GM12891 (cell line): ENCODE results near the gene ADAMTS20.

Source experiments
- PAX5 ChIP-seq: IDR thresholded peaks from 2 replicates; pipeline ENCODE4 v1.6.1; 2011; ENCODE audit warnings: low read length, moderate library complexity, mild to moderate bottlenecking; ENCODE audit not compliant: insufficient read depth, severe bottlenecking
- POLR2A ChIP-seq: IDR thresholded peaks from 2 replicates; pipeline ENCODE4 v1.6.1; 2011; ENCODE audit warnings: low read depth, low read length, control low read depth
- POLR2AphosphoS5 ChIP-seq: IDR thresholded peaks from 2 replicates; pipeline ENCODE4 v1.6.1; 2011; ENCODE audit warnings: low read depth, low read length, control low read depth
- POU2F2 ChIP-seq: IDR thresholded peaks from 2 replicates; pipeline ENCODE4 v1.6.1; 2011; ENCODE audit warnings: low read depth, mild to moderate bottlenecking, control low read depth, low read length, moderate library complexity
- SPI1 ChIP-seq: IDR thresholded peaks from 2 replicates; pipeline ENCODE4 v1.6.1; 2011; ENCODE audit warnings: low read depth, low read length, control low read depth
- TAF1 ChIP-seq: IDR thresholded peaks from 2 replicates; pipeline ENCODE4 v1.6.1; 2011; ENCODE audit warnings: low read depth, low read length, control low read depth

DNA sequence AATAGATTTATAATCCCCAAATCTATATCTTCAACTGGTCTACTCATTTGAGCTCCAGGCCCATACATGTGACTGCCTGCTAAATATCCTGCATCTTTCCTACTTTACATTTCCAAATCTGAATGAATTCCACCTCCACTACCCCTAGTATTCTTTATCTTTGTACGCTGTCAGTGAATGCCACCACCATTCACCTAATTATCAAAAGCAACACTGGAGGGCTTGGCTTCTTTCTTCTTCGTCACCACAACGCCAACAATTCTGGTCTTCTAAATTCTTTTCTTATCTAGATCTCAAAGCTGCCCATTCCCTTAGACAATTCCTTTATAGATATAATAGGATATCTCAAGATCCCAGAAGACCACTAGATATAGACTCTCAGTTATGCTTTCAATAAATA lies 47.1 kb upstream of the ADAMTS20 start:
- TF ChIP-seq POLR2AphosphoS5, result no peak
- TF ChIP-seq POLR2A, result no peak
- no peak for TF ChIP-seq SPI1
- TF ChIP-seq TAF1, result no peak
- no peak for TF ChIP-seq PAX5
- TF ChIP-seq POU2F2, result no peak
